Measurements from ENCODE around the gene ACBD3.

ACBD3 gene

GRCh38 chr1:226123212-226123560 is 63.4 kb downstream of the ACBD3 start:
- no peak for TF ChIP-seq CTCF (IDR thresholded peaks at IDR 0.05; ENCODE audit: low read depth, low read length)
- H3K4me3 ChIP-seq (ENCODE audit: low read depth, low read length): no peak overlapping the region
- DNase-seq: no peak

GRCh38 chr1:226121587-226122400 is 64.7 kb downstream of the ACBD3 start:
- DNase-seq: peak; percentile 77
- no peaks in the 10 kb centered on the region for H3K27me3 ChIP-seq (ENCODE audit: insufficient read depth, low read depth, severe bottlenecking)
- H3K9me3 ChIP-seq (ENCODE audit: severe bottlenecking): no peaks in the 10 kb centered on the region
- H3K27ac ChIP-seq: peak overlapping the region; percentile 93
- peak; percentile 57 for TF ChIP-seq CTCF (IDR thresholded peaks at IDR 0.05; ENCODE audit: low read depth, low read length)
- no peaks in the 10 kb centered on the region for H3K36me3 ChIP-seq
- H3K4me3 ChIP-seq (ENCODE audit: low read depth, low read length): peak overlapping the region; percentile 47

More at GRCh38 chr1:226123212-226123560, 63.4 kb downstream of the ACBD3 start:
- Histone ChIP-seq H3K27me3 (ENCODE audit: insufficient read depth, low read depth, severe bottlenecking) (no peaks in the 10 kb centered on the region), H3K27ac (no peak overlapping the region), H3K9me3 (ENCODE audit: severe bottlenecking) (no peaks in the 10 kb centered on the region), H3K36me3 (no peaks in the 10 kb centered on the region)

GRCh38 chr1:226121049-226121586 is 65.4 kb downstream of the ACBD3 start:
- no peaks in the 10 kb centered on the region for H3K9me3 ChIP-seq (ENCODE audit: severe bottlenecking)
- TF ChIP-seq CTCF (IDR thresholded peaks at IDR 0.05; ENCODE audit: low read depth, low read length): no peak
- no peaks in the 10 kb centered on the region for H3K36me3 ChIP-seq
- no peaks in the 10 kb centered on the region for H3K27me3 ChIP-seq (ENCODE audit: insufficient read depth, low read depth, severe bottlenecking)
- H3K27ac ChIP-seq: peak overlapping the region; percentile 93
- H3K4me3 ChIP-seq (ENCODE audit: low read depth, low read length): peak overlapping the region; percentile 25
- no peak for DNase-seq

DNA sequence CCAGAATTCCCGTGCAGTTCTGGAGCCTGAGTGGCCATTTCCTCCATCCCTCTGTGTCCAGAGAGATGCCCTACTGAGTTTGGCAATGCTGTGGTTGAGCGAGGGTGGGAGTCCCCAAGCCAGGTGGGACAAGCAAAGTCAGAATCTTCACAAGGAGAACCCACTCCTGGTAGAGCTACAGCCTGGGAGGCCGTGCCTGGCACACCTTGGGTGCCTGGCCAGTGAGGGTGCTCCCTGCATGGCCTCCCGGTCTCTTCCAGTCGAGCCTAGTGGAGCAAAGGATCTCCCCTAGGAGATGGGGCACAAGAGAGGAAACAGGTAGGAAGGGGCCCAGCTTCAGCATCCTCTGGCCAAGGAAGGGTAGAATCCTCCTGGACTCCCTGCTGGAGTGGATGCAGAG is 66.1 kb downstream of the ACBD3 start:
- no peak overlapping the region for H3K27ac ChIP-seq
- no peak for TF ChIP-seq CTCF (IDR thresholded peaks at IDR 0.05; ENCODE audit: low read depth, low read length)
- no peak for DNase-seq

DNA sequence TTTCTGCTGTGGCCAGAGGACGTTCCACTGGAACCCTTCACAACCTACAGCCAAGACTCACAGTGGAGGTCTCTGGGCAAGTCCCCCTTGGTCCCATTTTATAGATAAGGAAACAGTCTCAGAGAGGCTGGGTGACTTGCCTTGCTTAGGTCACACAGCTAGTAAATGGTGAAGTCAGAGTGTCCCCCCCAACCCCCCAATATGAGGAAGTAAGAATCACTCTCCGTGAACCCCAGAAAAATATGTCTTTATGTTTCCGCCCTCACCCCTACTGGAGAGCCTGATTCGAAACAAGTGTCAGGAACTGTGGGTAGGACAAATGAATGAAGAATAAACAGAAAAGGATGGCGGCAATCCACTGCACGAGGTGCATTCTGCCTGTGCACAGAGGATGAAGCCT is 67.4 kb downstream of the ACBD3 start:
- Histone ChIP-seq H3K27me3 (ENCODE audit: insufficient read depth, low read depth, severe bottlenecking) (no peaks in the 10 kb centered on the region), H3K36me3 (no peaks in the 10 kb centered on the region), H3K4me3 (ENCODE audit: low read depth, low read length) (no peak overlapping the region), H3K27ac (no peak overlapping the region), H3K9me3 (ENCODE audit: severe bottlenecking) (no peaks in the 10 kb centered on the region)
- no peak for TF ChIP-seq CTCF (IDR thresholded peaks at IDR 0.05; ENCODE audit: low read depth, low read length)
- DNase-seq: no peak

More for the DNA sequence above, 66.1 kb downstream of the ACBD3 start:
- Histone ChIP-seq H3K36me3 (no peaks in the 10 kb centered on the region), H3K9me3 (ENCODE audit: severe bottlenecking) (no peaks in the 10 kb centered on the region), H3K27me3 (ENCODE audit: insufficient read depth, low read depth, severe bottlenecking) (no peaks in the 10 kb centered on the region), H3K4me3 (ENCODE audit: low read depth, low read length) (no peak overlapping the region)
